ENCODE data around the gene GAL3ST1. TPM values are rescaled to one million over a fixed set of nuclear protein-coding genes. Genes with fewer than 3 reads are reported as not detected.

Gene GAL3ST1
- total and polyA plus RNA-seq, 3 experiments from 2014 or later: 0.13 to 0.31 (median 0.13) TPM

DNA sequence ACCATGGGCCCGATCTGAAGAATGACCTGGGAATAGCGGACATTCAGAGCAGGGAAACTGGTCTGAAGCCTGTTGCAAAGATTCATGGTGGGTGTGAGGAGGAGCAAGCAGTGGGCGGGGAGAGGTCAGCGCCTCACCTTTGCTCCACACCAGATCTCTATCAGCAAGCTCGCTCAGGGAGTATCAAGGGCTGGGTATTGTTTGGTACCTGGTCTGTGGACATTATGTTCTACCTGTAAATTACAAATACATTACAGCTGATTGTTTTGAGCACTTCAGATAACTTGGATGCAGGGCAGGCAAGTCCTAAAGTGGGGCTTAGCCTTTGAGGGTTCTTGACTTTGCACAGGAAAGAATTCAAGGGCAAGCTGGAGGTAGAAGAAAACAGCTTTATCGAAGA is 58.2 kb downstream of the GAL3ST1 start:
- H3K27ac Mint-ChIP-seq: peak overlapping the region in 1 of 8 donors; percentile 84

DNA sequence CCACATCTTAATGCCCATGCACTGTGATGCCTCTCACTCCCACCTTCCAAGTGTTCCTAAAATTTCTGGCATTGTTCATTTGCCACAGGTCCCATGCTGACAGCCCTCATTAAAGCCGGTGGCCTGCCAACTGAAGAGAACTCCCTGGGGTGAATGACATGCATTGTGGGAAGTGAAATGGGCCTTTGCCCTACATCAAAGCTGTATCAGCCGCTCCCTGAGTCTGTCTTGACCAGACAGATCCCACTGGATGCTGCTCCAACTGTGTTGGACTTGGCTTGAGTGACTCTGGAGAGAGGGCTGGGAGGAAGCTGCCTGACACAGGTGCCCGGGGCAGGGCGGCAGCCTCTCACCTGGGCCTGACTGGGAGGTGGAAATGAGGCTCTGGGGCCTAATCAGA is 60.2 kb downstream of the GAL3ST1 start:
- Histone ChIP-seq H3K36me3 (ENCODE audit: insufficient read depth, low read length) (no peaks in the 10 kb centered on the region), H3K9me3 (ENCODE audit: low read length) (no peaks in the 10 kb centered on the region), H3K4me3 (ENCODE audit: low read length) (no peak overlapping the region), H3K27me3 (ENCODE audit: insufficient read depth, low read length, poor library complexity, severe bottlenecking) (no peaks in the 10 kb centered on the region), H3K4me1 (ENCODE audit: insufficient read depth, low read length) (no peaks in the 10 kb centered on the region), H3K27ac (ENCODE audit: low read depth, low read length) (no peak overlapping the region)
- POLR2A ChIA-PET: no interaction called here
- Mint-ChIP-seq H3K36me3 (no peaks in the 10 kb centered on the region), H3K9me3 (peaks cover 0 to 1% (median 0%) of the 10 kb centered on the region in 5 donors), H3K27ac (no peak overlapping the region), H3K4me1 (no peaks in the 10 kb centered on the region), H3K4me3 (no peak overlapping the region), H3K27me3 (peaks cover 0 to 4% of the 10 kb centered on the region in 2 donors)
- CTCF ChIA-PET: no interaction called here
- DNase-seq: no peak

More for the DNA sequence above, 58.2 kb downstream of the GAL3ST1 start:
- Histone ChIP-seq H3K9me3 (ENCODE audit: low read length) (no peaks in the 10 kb centered on the region), H3K27ac (ENCODE audit: low read depth, low read length) (no peak overlapping the region), H3K4me1 (ENCODE audit: insufficient read depth, low read length) (no peaks in the 10 kb centered on the region), H3K27me3 (ENCODE audit: insufficient read depth, low read length, poor library complexity, severe bottlenecking) (no peaks in the 10 kb centered on the region), H3K4me3 (ENCODE audit: low read length) (no peak overlapping the region), H3K36me3 (ENCODE audit: insufficient read depth, low read length) (no peaks in the 10 kb centered on the region)
- no peak for DNase-seq
- ChIA-PET CTCF (no interaction called here), POLR2A (no interaction called here)
- Mint-ChIP-seq H3K36me3 (no peaks in the 10 kb centered on the region), H3K4me3 (no peak overlapping the region), H3K9me3 (peaks cover 0 to 1% (median 0%) of the 10 kb centered on the region in 5 donors), H3K4me1 (no peaks in the 10 kb centered on the region), H3K27me3 (peaks cover 4% of the 10 kb centered on the region in 2 donors)

DNA sequence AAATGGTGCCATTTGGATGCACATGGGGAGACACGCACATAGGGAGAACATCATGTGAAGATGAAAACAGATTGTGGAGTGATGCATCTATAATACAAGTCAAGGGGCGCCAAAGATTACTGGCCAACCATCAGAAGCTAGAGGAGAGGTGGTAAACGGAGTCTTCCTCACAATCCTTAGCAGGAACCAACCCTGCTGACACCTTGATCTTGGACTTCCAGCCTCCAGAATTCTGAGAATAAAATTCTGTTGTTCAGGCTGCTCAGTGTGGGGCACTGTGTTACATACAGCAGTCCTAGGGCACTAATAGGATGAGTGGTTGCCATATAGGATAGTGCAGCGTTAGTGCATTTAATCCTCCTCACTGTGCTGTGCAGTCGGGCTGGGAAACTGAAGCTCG is 61.0 kb downstream of the GAL3ST1 start:
- Histone ChIP-seq H3K9me3 (ENCODE audit: low read length) (no peaks in the 10 kb centered on the region), H3K27ac (ENCODE audit: low read depth, low read length) (no peak overlapping the region), H3K27me3 (ENCODE audit: insufficient read depth, low read length, poor library complexity, severe bottlenecking) (no peaks in the 10 kb centered on the region), H3K4me3 (ENCODE audit: low read length) (no peak overlapping the region), H3K4me1 (ENCODE audit: insufficient read depth, low read length) (no peaks in the 10 kb centered on the region), H3K36me3 (ENCODE audit: insufficient read depth, low read length) (no peaks in the 10 kb centered on the region)
- H3K9me3 Mint-ChIP-seq: peaks cover 0 to 1% (median 0%) of the 10 kb centered on the region in 5 donors
- no peaks in the 10 kb centered on the region for H3K4me1 Mint-ChIP-seq
- ChIA-PET CTCF (no interaction called here), POLR2A (no interaction called here)
- H3K36me3 Mint-ChIP-seq: no peaks in the 10 kb centered on the region
- H3K27ac Mint-ChIP-seq: no peak overlapping the region
- DNase-seq: no peak
- no peak overlapping the region for H3K4me3 Mint-ChIP-seq
- H3K27me3 Mint-ChIP-seq: peaks cover 0 to 5% of the 10 kb centered on the region in 2 donors

DNA sequence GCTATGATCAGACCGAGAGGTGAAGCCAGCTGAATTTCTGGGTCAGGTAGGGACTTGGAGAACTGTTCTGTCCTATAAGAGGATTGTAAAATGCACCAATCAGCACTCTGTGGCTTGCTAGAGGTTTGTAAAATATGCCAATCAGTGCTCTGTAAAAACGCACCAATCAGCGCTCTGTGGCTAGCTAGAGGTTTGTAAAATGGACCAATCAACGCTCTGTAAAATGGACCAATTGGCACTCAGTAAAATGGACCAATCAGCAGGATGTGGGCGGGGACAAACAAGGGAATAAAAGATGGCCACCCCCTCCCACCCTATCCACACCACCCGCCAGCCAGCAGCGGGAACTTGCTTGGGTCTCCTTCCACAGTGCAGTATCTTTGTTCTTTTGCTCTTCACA is 62.6 kb downstream of the GAL3ST1 start:
- no peaks in the 10 kb centered on the region for H3K36me3 ChIP-seq (ENCODE audit: insufficient read depth, low read length)
- H3K27me3 ChIP-seq (ENCODE audit: insufficient read depth, low read length, poor library complexity, severe bottlenecking): no peaks in the 10 kb centered on the region
- H3K36me3 Mint-ChIP-seq: no peaks in the 10 kb centered on the region
- no peak overlapping the region for H3K4me3 Mint-ChIP-seq
- no peaks in the 10 kb centered on the region for H3K4me1 ChIP-seq (ENCODE audit: insufficient read depth, low read length)
- H3K27ac Mint-ChIP-seq: no peak overlapping the region
- peaks cover 3 to 8% of the 10 kb centered on the region in 2 donors for H3K27me3 Mint-ChIP-seq
- H3K4me3 ChIP-seq (ENCODE audit: low read length): no peak overlapping the region
- H3K4me1 Mint-ChIP-seq: no peaks in the 10 kb centered on the region
- POLR2A ChIA-PET: no interaction called here
- H3K9me3 Mint-ChIP-seq: peaks cover 0 to 1% (median 0%) of the 10 kb centered on the region in 5 donors
- no peaks in the 10 kb centered on the region for H3K9me3 ChIP-seq (ENCODE audit: low read length)
- CTCF ChIA-PET: interaction anchor here (1.1 kb wide), 1 partner anchor 15 kb away, joined by 3 read pairs; no protein-coding TSS in a partner anchor
- no peak for DNase-seq
- no peak overlapping the region for H3K27ac ChIP-seq (ENCODE audit: low read depth, low read length)

DNA sequence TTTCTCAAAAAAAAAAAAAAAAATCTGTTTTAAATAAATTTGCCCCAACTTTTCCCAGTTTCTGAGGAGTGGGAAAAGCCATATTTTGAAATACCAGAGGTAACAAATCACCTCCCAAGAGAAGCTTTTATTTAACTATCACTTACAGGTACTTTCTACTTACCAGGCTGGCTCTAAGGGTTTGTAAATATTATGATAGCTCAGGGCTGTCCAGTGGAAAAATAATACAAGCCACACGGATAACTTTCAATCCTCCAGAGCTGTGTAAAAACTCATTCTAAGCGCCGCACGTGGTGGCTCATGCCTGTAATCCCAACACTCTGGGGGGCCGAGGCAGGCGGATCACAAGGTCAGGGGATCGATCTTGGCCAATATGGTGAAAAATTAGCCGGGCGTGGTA is 63.4 kb downstream of the GAL3ST1 start:
- H3K27me3 ChIP-seq (ENCODE audit: insufficient read depth, low read length, poor library complexity, severe bottlenecking): no peaks in the 10 kb centered on the region
- POLR2A ChIA-PET: no interaction called here
- no peak overlapping the region for H3K27ac Mint-ChIP-seq

DNA sequence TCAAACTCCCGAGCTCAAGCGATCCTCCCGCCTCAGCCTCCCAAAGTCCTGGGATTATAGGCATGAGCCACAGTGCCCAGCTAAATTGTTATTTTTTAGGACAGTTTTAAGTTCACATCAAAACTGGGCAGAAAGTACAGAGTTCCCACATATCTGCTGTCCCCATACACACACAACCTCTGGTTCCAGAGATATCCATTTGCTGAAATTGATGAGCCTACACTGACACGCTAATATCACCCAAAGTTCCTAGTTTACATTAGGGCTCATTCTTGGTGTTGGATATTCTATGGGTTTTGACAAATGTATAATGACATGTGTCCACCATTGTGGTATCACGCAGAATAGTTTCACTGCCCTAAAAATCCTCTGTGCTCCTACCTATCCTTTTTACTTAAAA is 66.2 kb downstream of the GAL3ST1 start:
- H3K27me3 Mint-ChIP-seq: peaks cover 25 to 26% of the 10 kb centered on the region in 2 donors
- H3K9me3 ChIP-seq (ENCODE audit: low read length): no peaks in the 10 kb centered on the region
- ChIA-PET POLR2A (no interaction called here), CTCF (no interaction called here)
- H3K36me3 ChIP-seq (ENCODE audit: insufficient read depth, low read length): no peaks in the 10 kb centered on the region
- no peak overlapping the region for H3K27ac ChIP-seq (ENCODE audit: low read depth, low read length)
- H3K4me3 Mint-ChIP-seq: no peak overlapping the region
- H3K4me3 ChIP-seq (ENCODE audit: low read length): no peak overlapping the region
- peaks cover 0 to 2% (median 0%) of the 10 kb centered on the region in 5 donors for H3K9me3 Mint-ChIP-seq
- H3K4me1 Mint-ChIP-seq: peaks cover 0 to 1% (median 0%) of the 10 kb centered on the region in 3 donors
- H3K27me3 ChIP-seq (ENCODE audit: insufficient read depth, low read length, poor library complexity, severe bottlenecking): no peaks in the 10 kb centered on the region
- DNase-seq: no peak
- H3K4me1 ChIP-seq (ENCODE audit: insufficient read depth, low read length): no peaks in the 10 kb centered on the region
- H3K36me3 Mint-ChIP-seq: no peaks in the 10 kb centered on the region
- H3K27ac Mint-ChIP-seq: no peak overlapping the region

More for the DNA sequence above, 63.4 kb downstream of the GAL3ST1 start:
- H3K9me3 Mint-ChIP-seq: peaks cover 0 to 2% (median 0%) of the 10 kb centered on the region in 5 donors
- H3K27me3 Mint-ChIP-seq: peaks cover 9 to 16% of the 10 kb centered on the region in 2 donors
- Histone ChIP-seq H3K4me3 (ENCODE audit: low read length) (no peak overlapping the region), H3K27ac (ENCODE audit: low read depth, low read length) (no peak overlapping the region), H3K4me1 (ENCODE audit: insufficient read depth, low read length) (no peaks in the 10 kb centered on the region), H3K9me3 (ENCODE audit: low read length) (no peaks in the 10 kb centered on the region), H3K36me3 (ENCODE audit: insufficient read depth, low read length) (no peaks in the 10 kb centered on the region)
- no peak for DNase-seq
- CTCF ChIA-PET: interaction anchor here (1.1 kb wide), 1 partner anchor 14 kb away, joined by 3 read pairs; no protein-coding TSS in a partner anchor
- no peaks in the 10 kb centered on the region for H3K4me1 Mint-ChIP-seq
- no peaks in the 10 kb centered on the region for H3K36me3 Mint-ChIP-seq
- H3K4me3 Mint-ChIP-seq: no peak overlapping the region

DNA sequence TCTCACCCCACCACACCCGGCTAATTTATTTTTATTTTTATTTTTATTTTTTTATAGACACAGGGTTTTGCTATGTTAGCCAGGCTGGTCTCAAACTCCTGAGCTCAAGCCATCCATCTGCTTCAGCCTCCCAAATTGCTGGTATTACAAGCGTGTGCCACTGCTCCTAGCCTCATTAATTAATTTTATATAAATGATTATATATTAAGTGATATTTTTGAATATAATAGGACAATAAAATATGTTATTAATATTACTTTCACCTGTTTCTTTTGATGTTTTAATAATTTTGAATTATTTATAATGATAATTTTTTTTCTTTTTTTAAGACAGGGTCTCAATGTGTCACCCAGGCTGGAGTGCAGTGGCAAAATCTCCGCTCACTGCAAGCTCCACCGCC is 66.8 kb downstream of the GAL3ST1 start:
- H3K36me3 ChIP-seq (ENCODE audit: insufficient read depth, low read length): no peaks in the 10 kb centered on the region
- H3K9me3 Mint-ChIP-seq: peaks cover 0 to 2% (median 0%) of the 10 kb centered on the region in 5 donors
- H3K27me3 ChIP-seq (ENCODE audit: insufficient read depth, low read length, poor library complexity, severe bottlenecking): no peaks in the 10 kb centered on the region
- no peak for DNase-seq
- H3K9me3 ChIP-seq (ENCODE audit: low read length): no peaks in the 10 kb centered on the region
- POLR2A ChIA-PET: no interaction called here
- no peak overlapping the region for H3K4me3 ChIP-seq (ENCODE audit: low read length)
- no peak overlapping the region for H3K27ac ChIP-seq (ENCODE audit: low read depth, low read length)
- no peak overlapping the region for H3K27ac Mint-ChIP-seq
- no peaks in the 10 kb centered on the region for H3K36me3 Mint-ChIP-seq
- H3K4me1 ChIP-seq (ENCODE audit: insufficient read depth, low read length): no peaks in the 10 kb centered on the region
- peaks cover 26 to 28% of the 10 kb centered on the region in 2 donors for H3K27me3 Mint-ChIP-seq
- H3K4me1 Mint-ChIP-seq: peaks cover 0 to 1% (median 0%) of the 10 kb centered on the region in 3 donors
- H3K4me3 Mint-ChIP-seq: no peak overlapping the region
- CTCF ChIA-PET: no interaction called here

DNA sequence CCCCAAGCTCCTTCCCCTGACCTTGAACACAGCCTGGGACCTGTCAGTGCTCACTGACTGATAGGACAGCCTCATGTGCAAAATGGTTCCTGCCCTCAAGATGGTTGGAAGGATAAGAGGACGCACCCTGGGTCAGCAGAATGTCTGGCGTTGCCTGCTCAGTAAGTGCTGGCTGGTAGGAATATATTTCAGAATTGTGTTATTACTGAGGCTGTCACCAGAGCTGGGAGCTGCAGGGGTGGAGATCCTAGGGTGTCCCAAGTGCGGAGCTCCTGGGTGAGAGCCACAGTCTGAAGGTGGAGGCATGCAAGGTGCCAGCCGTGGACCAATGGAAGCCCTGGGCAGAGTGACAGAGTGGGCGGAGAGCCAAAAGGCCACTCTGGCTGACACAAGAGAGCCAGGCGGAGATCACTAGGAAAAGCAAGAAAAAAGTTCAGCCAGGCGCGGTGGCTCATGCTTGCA is 67.9 kb downstream of the GAL3ST1 start:
- H3K36me3 Mint-ChIP-seq: no peaks in the 10 kb centered on the region
- H3K27ac Mint-ChIP-seq: peak overlapping the region in 1 of 8 donors; percentile 32
- Histone ChIP-seq H3K4me3 (ENCODE audit: low read length) (no peak overlapping the region), H3K4me1 (ENCODE audit: insufficient read depth, low read length) (no peaks in the 10 kb centered on the region), H3K9me3 (ENCODE audit: low read length) (no peaks in the 10 kb centered on the region), H3K27me3 (ENCODE audit: insufficient read depth, low read length, poor library complexity, severe bottlenecking) (no peaks in the 10 kb centered on the region), H3K36me3 (ENCODE audit: insufficient read depth, low read length) (no peaks in the 10 kb centered on the region), H3K27ac (ENCODE audit: low read depth, low read length) (no peak overlapping the region)
- CTCF ChIA-PET: no interaction called here
- peaks cover 0 to 1% (median 0%) of the 10 kb centered on the region in 3 donors for H3K4me1 Mint-ChIP-seq
- peaks cover 26 to 34% of the 10 kb centered on the region in 2 donors for H3K27me3 Mint-ChIP-seq
- peaks cover 0 to 2% (median 0%) of the 10 kb centered on the region in 5 donors for H3K9me3 Mint-ChIP-seq
- DNase-seq: no peak
- no peak overlapping the region for H3K4me3 Mint-ChIP-seq
- POLR2A ChIA-PET: no interaction called here
